T follicular helper cell (primary cell): ENCODE results near the gene GPC6.

ENCODE experiments used
- DNase-seq: peaks from one replicate; pipeline ENCODE4 v3.0.0-alpha.2; 2020; ENCODE audit warnings: low read depth

The GPC6 gene

GRCh38 chr13:93926425-93926824 lies 699.8 kb downstream of the GPC6 start:
- DNase-seq = no peak

- no peak for DNase-seq
These were observed 700.8 kb downstream of the GPC6 start for GRCh38 chr13:93927431-93927830.

GRCh38 chr13:93932901-93933300 lies 706.3 kb downstream of the GPC6 start:
- no peak for DNase-seq

GRCh38 chr13:93936901-93937300 lies 710.3 kb downstream of the GPC6 start:
- DNase-seq = no peak

- DNase-seq = no peak
These were observed 714.8 kb downstream of the GPC6 start for GRCh38 chr13:93941444-93941843.

- no peak for DNase-seq
These were observed 715.4 kb downstream of the GPC6 start for GRCh38 chr13:93942016-93942415.

GRCh38 chr13:93945621-93946020 lies 719.0 kb downstream of the GPC6 start:
- DNase-seq = no peak

- DNase-seq = no peak
These were observed 720.4 kb downstream of the GPC6 start for GRCh38 chr13:93946994-93947393.

GRCh38 chr13:93947651-93948050 lies 721.0 kb downstream of the GPC6 start:
- no peak for DNase-seq

- no peak for DNase-seq
These were observed 721.7 kb downstream of the GPC6 start for GRCh38 chr13:93948162-93948922.

- no peak for DNase-seq
These were observed 724.5 kb downstream of the GPC6 start for GRCh38 chr13:93951108-93951507.

- DNase-seq = no peak
These were observed 725.3 kb downstream of the GPC6 start for GRCh38 chr13:93951951-93952350.

GRCh38 chr13:93953841-93954240 lies 727.2 kb downstream of the GPC6 start:
- DNase-seq = no peak

GRCh38 chr13:93955904-93956303 lies 729.3 kb downstream of the GPC6 start:
- DNase-seq = no peak

GRCh38 chr13:93956426-93956825 lies 729.8 kb downstream of the GPC6 start:
- DNase-seq = no peak

GRCh38 chr13:93957371-93957770 lies 730.8 kb downstream of the GPC6 start:
- no peak for DNase-seq

GRCh38 chr13:93959796-93960533 lies 733.4 kb downstream of the GPC6 start:
- DNase-seq = no peak

- DNase-seq = no peak
These were observed 736.9 kb downstream of the GPC6 start for GRCh38 chr13:93963266-93964145.

- no peak for DNase-seq
These were observed 737.5 kb downstream of the GPC6 start for GRCh38 chr13:93964146-93964512.

- DNase-seq = no peak
These were observed 739.0 kb downstream of the GPC6 start for GRCh38 chr13:93965587-93965986.

- no peak for DNase-seq
These were observed 739.8 kb downstream of the GPC6 start for GRCh38 chr13:93966267-93966936.

- DNase-seq = no peak
These were observed 740.7 kb downstream of the GPC6 start for GRCh38 chr13:93967286-93967685.
